ENCODE results near the gene CEMP1.

The CEMP1 gene

DNA sequence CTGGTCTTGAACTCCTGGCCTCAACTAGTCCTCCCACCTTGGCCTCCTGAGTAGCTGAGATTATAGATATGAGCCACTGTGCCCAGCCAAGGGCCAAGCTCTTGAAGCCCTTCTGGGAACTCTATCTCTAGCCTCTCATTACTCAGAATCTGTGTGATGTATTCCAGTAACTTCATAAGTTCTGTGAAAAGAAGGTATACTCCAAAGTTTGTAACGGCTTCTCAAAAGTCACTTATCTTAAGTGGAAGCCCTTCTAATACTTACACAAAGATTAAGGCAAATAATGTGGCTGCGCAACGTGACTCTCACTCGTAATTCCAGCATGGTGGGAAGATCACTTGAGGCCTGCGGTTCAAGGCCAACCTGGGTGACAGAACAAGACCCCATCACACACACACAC lies 36.6 kb downstream of the CEMP1 start:
- H3K9ac ChIP-seq (ENCODE audit: low read depth, low read length, poor library complexity) = no peak overlapping the region
- H2AFZ ChIP-seq (ENCODE audit: low read length) = no peak overlapping the region
- H3K9me3 ChIP-seq (replicated peaks in 1 of 2; ENCODE audit: control insufficient read depth in 2 of 2, insufficient read depth in 1 of 2, low read depth in 1 of 2, low read length in 2 of 2) = no peaks in the 10 kb centered on the region
- H3K27me3 ChIP-seq (ENCODE audit: control insufficient read depth in 3 of 3, insufficient read depth in 3 of 3, low read depth in 1 of 3, low read length in 3 of 3) = no peaks in the 10 kb centered on the region
- H3K4me1 ChIP-seq (ENCODE audit: control insufficient read depth in 2 of 2, insufficient read depth in 1 of 2, low read depth in 1 of 2, low read length in 2 of 2) = no peaks in the 10 kb centered on the region
- no peak overlapping the region for H3K4me2 ChIP-seq (ENCODE audit: insufficient read depth, low read length, poor library complexity, severe bottlenecking)
- peaks cover 2% of the 10 kb centered on the region for H3K79me1 ChIP-seq (ENCODE audit: low read depth, low read length)
- no peak overlapping the region for H3K4me3 ChIP-seq (ENCODE audit: low read length in 2 of 2)
- H2BK15ac ChIP-seq (ENCODE audit: low read length) = no peak overlapping the region
- no peak overlapping the region for H2BK5ac ChIP-seq (ENCODE audit: low read length)
- no peak overlapping the region for H3K18ac ChIP-seq (ENCODE audit: low read length)
- H3K23ac ChIP-seq (ENCODE audit: low read depth, low read length, poor library complexity) = no peak overlapping the region
- H3K14ac ChIP-seq (ENCODE audit: low read length) = no peak overlapping the region
- no peak overlapping the region for H2BK12ac ChIP-seq (ENCODE audit: low read length)
- H2AK5ac ChIP-seq (ENCODE audit: low read depth, low read length) = no peak overlapping the region
- no peak overlapping the region for H2BK120ac ChIP-seq (ENCODE audit: low read depth, low read length)
- H3K27ac ChIP-seq (replicated peaks; ENCODE audit: low read length) = no peak overlapping the region
- H3K36me3 ChIP-seq (replicated peaks in 1 of 2; ENCODE audit: control insufficient read depth in 2 of 2, insufficient read depth in 2 of 2, low read length in 2 of 2) = peaks cover 19 to 39% of the 10 kb centered on the region in 2 donors
- H4K91ac ChIP-seq (ENCODE audit: low read depth, low read length, poor library complexity) = no peak overlapping the region
- H4K8ac ChIP-seq (ENCODE audit: low read depth, low read length) = no peak overlapping the region
- no peak for DNase-seq (ENCODE audit: low spot score)
- no peak overlapping the region for H3K4ac ChIP-seq (ENCODE audit: low read length)
- no CpG with 5 or more reads among the region's 5 CpGs for WGBS, 2 donors (ENCODE audit: extremely low coverage in 2 of 2, insufficient read length in 2 of 2, insufficient replicate concordance in 1 of 2)

GRCh38 chr16:2493605-2494004 lies 37.6 kb downstream of the CEMP1 start:
- Histone ChIP-seq H2BK12ac (ENCODE audit: low read length) (no peak overlapping the region), H3K4me2 (ENCODE audit: insufficient read depth, low read length, poor library complexity, severe bottlenecking) (no peak overlapping the region), H3K79me1 (ENCODE audit: low read depth, low read length) (peaks cover 4% of the 10 kb centered on the region), H3K4me1 (ENCODE audit: control insufficient read depth in 2 of 2, insufficient read depth in 1 of 2, low read depth in 1 of 2, low read length in 2 of 2) (no peaks in the 10 kb centered on the region), H3K27me3 (ENCODE audit: control insufficient read depth in 3 of 3, insufficient read depth in 3 of 3, low read depth in 1 of 3, low read length in 3 of 3) (no peaks in the 10 kb centered on the region), H4K8ac (ENCODE audit: low read depth, low read length) (no peak overlapping the region), H3K23ac (ENCODE audit: low read depth, low read length, poor library complexity) (no peak overlapping the region), H4K91ac (ENCODE audit: low read depth, low read length, poor library complexity) (no peak overlapping the region), H3K27ac (replicated peaks; ENCODE audit: low read length) (no peak overlapping the region), H3K9me3 (replicated peaks in 1 of 2; ENCODE audit: control insufficient read depth in 2 of 2, insufficient read depth in 1 of 2, low read depth in 1 of 2, low read length in 2 of 2) (no peaks in the 10 kb centered on the region), H2BK15ac (ENCODE audit: low read length) (no peak overlapping the region), H3K18ac (ENCODE audit: low read length) (no peak overlapping the region), H2BK120ac (ENCODE audit: low read depth, low read length) (no peak overlapping the region), H2BK5ac (ENCODE audit: low read length) (no peak overlapping the region), H2AFZ (ENCODE audit: low read length) (no peak overlapping the region), H3K4me3 (ENCODE audit: low read length in 2 of 2) (no peak overlapping the region), H3K9ac (ENCODE audit: low read depth, low read length, poor library complexity) (no peak overlapping the region), H3K36me3 (replicated peaks in 1 of 2; ENCODE audit: control insufficient read depth in 2 of 2, insufficient read depth in 2 of 2, low read length in 2 of 2) (peaks cover 15 to 33% of the 10 kb centered on the region in 2 donors), H2AK5ac (ENCODE audit: low read depth, low read length) (no peak overlapping the region), H3K4ac (ENCODE audit: low read length) (no peak overlapping the region), H3K14ac (ENCODE audit: low read length) (no peak overlapping the region)
- no peak for DNase-seq (ENCODE audit: low spot score)
- WGBS, 2 donors (ENCODE audit: extremely low coverage in 2 of 2, insufficient read length in 2 of 2, insufficient replicate concordance in 1 of 2) = no CpG with 5 or more reads among the region's 6 CpGs

- Histone ChIP-seq H2AK5ac (ENCODE audit: low read depth, low read length) (no peak overlapping the region), H3K9ac (ENCODE audit: low read depth, low read length, poor library complexity) (no peak overlapping the region), H3K27me3 (ENCODE audit: control insufficient read depth in 3 of 3, insufficient read depth in 3 of 3, low read depth in 1 of 3, low read length in 3 of 3) (no peaks in the 10 kb centered on the region), H2BK12ac (ENCODE audit: low read length) (no peak overlapping the region), H3K9me3 (replicated peaks in 1 of 2; ENCODE audit: control insufficient read depth in 2 of 2, insufficient read depth in 1 of 2, low read depth in 1 of 2, low read length in 2 of 2) (no peaks in the 10 kb centered on the region), H3K4me1 (ENCODE audit: control insufficient read depth in 2 of 2, insufficient read depth in 1 of 2, low read depth in 1 of 2, low read length in 2 of 2) (no peaks in the 10 kb centered on the region), H2AFZ (ENCODE audit: low read length) (no peak overlapping the region), H3K79me1 (ENCODE audit: low read depth, low read length) (peaks cover 9% of the 10 kb centered on the region), H4K8ac (ENCODE audit: low read depth, low read length) (no peak overlapping the region), H3K18ac (ENCODE audit: low read length) (no peak overlapping the region), H4K91ac (ENCODE audit: low read depth, low read length, poor library complexity) (no peak overlapping the region), H3K27ac (replicated peaks; ENCODE audit: low read length) (no peak overlapping the region), H2BK120ac (ENCODE audit: low read depth, low read length) (no peak overlapping the region), H3K4me3 (ENCODE audit: low read length in 2 of 2) (peak overlapping the region in 1 of 2 donors; percentile 2), H2BK15ac (ENCODE audit: low read length) (no peak overlapping the region), H2BK5ac (ENCODE audit: low read length) (no peak overlapping the region), H3K36me3 (replicated peaks in 1 of 2; ENCODE audit: control insufficient read depth in 2 of 2, insufficient read depth in 2 of 2, low read length in 2 of 2) (peaks cover 13 to 22% of the 10 kb centered on the region in 2 donors), H3K14ac (ENCODE audit: low read length) (no peak overlapping the region), H3K4me2 (ENCODE audit: insufficient read depth, low read length, poor library complexity, severe bottlenecking) (no peak overlapping the region), H3K23ac (ENCODE audit: low read depth, low read length, poor library complexity) (peak overlapping the region; percentile 91), H3K4ac (ENCODE audit: low read length) (no peak overlapping the region)
- no CpG with 5 or more reads among the region's 13 CpGs for WGBS, 2 donors (ENCODE audit: extremely low coverage in 2 of 2, insufficient read length in 2 of 2, insufficient replicate concordance in 1 of 2)
- no peak for DNase-seq (ENCODE audit: low spot score)
Measured at GRCh38 chr16:2492292-2492691, 38.9 kb downstream of the CEMP1 start.

DNA sequence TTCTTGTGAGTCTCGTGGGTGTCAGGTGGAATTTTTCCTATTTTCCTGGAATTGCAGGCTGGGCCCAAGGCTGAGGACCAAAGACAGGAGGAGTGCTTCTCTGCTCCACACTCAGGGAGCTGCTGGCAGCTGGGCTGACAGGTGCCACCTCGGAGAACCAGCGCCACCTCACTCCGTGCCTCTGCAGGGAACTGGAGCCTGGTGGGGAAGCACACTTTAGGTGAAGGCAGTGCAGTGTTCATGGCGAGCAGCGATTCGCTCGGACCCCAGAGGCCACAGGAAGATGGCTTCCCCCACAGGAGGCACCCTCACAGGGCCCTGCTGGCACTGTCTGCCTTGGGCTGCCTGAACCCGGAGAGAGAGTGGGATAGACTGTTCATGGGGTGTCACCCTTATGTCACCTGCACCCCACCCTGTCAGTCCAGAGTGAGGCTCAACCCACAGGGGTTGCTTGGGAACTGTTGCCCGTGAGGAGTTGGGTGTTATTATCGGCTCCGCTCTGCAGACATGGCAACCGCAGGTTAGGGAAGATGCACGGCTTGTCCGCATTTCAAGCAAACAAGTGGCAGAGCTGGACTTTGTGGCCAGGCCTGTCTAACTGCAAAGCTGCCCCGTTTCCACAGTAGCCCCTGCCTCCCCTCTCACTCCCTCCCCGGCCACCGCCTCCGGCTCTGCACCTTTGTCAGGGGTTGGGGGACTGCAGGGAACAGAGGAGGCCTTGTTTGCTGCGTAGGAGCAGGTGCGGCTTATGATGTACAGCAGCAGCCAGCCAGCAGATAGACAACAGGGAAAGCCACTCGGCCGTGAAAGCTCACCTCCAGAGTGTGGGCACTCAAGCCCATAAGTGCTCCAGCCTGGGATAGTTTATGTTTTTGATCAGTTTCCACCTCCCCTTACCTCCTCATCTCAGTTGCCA lies 40.8 kb downstream of the CEMP1 start:
- DNase-seq (ENCODE audit: low spot score) = no peak
- H2AK5ac ChIP-seq (ENCODE audit: low read depth, low read length) = no peak overlapping the region
- no peak overlapping the region for H3K4me2 ChIP-seq (ENCODE audit: insufficient read depth, low read length, poor library complexity, severe bottlenecking)
- no peak overlapping the region for H2AFZ ChIP-seq (ENCODE audit: low read length)
- H3K14ac ChIP-seq (ENCODE audit: low read length) = no peak overlapping the region
- no peak overlapping the region for H3K23ac ChIP-seq (ENCODE audit: low read depth, low read length, poor library complexity)
- H2BK120ac ChIP-seq (ENCODE audit: low read depth, low read length) = no peak overlapping the region
- no peak overlapping the region for H3K4ac ChIP-seq (ENCODE audit: low read length)
- H4K91ac ChIP-seq (ENCODE audit: low read depth, low read length, poor library complexity) = no peak overlapping the region
- no peak overlapping the region for H3K27ac ChIP-seq (replicated peaks; ENCODE audit: low read length)
- H2BK5ac ChIP-seq (ENCODE audit: low read length) = no peak overlapping the region
- no peaks in the 10 kb centered on the region for H3K27me3 ChIP-seq (ENCODE audit: control insufficient read depth in 3 of 3, insufficient read depth in 3 of 3, low read depth in 1 of 3, low read length in 3 of 3)
- H3K4me3 ChIP-seq (ENCODE audit: low read length in 2 of 2) = no peak overlapping the region
- peaks cover 11% of the 10 kb centered on the region for H3K79me1 ChIP-seq (ENCODE audit: low read depth, low read length)
- WGBS, 2 donors (ENCODE audit: extremely low coverage in 2 of 2, insufficient read length in 2 of 2, insufficient replicate concordance in 1 of 2) = no CpG with 5 or more reads among the region's 23 CpGs
- no peaks in the 10 kb centered on the region for H3K9me3 ChIP-seq (replicated peaks in 1 of 2; ENCODE audit: control insufficient read depth in 2 of 2, insufficient read depth in 1 of 2, low read depth in 1 of 2, low read length in 2 of 2)
- peaks cover 0 to 2% of the 10 kb centered on the region in 2 donors for H3K4me1 ChIP-seq (ENCODE audit: control insufficient read depth in 2 of 2, insufficient read depth in 1 of 2, low read depth in 1 of 2, low read length in 2 of 2)
- H2BK12ac ChIP-seq (ENCODE audit: low read length) = no peak overlapping the region
- H4K8ac ChIP-seq (ENCODE audit: low read depth, low read length) = no peak overlapping the region
- H3K9ac ChIP-seq (ENCODE audit: low read depth, low read length, poor library complexity) = no peak overlapping the region
- H2BK15ac ChIP-seq (ENCODE audit: low read length) = no peak overlapping the region
- peaks cover 0 to 7% of the 10 kb centered on the region in 2 donors for H3K36me3 ChIP-seq (replicated peaks in 1 of 2; ENCODE audit: control insufficient read depth in 2 of 2, insufficient read depth in 2 of 2, low read length in 2 of 2)
- no peak overlapping the region for H3K18ac ChIP-seq (ENCODE audit: low read length)

Data from neuronal stem cell (in vitro differentiated cells).